Sigmoid colon (tissue), 4 donors: ENCODE data around the gene ACMSD.

Experiments
- CTCF ChIP-seq, 4 experiments: fragments of 450-650 bp in 3 of 4; fragments of 200-600 bp in 1 of 4; IDR thresholded peaks; one replicate each; pipeline ENCODE4 v1.5.1; 2016 to 2019; ENCODE audit warnings: antibody characterized with exemption in 4 of 4, mild to moderate bottlenecking in 3 of 4, moderate library complexity in 2 of 4
- EP300 ChIP-seq, 4 donors: sonication (generic); formaldehyde crosslinking; IDR thresholded peaks; one replicate each; pipeline ENCODE4 v1.6.1; 2017; ENCODE audit warnings: antibody characterized with exemption in 4 of 4
- POLR2A ChIP-seq, 2 donors: fragments of 450-650 bp; IDR thresholded peaks; one replicate each; pipeline ENCODE4 v1.6.1; 2016; ENCODE audit warnings: antibody characterized with exemption in 2 of 2, mild to moderate bottlenecking in 2 of 2, moderate library complexity in 2 of 2
- POLR2AphosphoS5 ChIP-seq, 4 donors: sonication (generic); formaldehyde crosslinking; IDR thresholded peaks; one replicate each; pipeline ENCODE4 v1.6.1; 2017; ENCODE audit warnings: antibody characterized with exemption in 4 of 4

GRCh38 chr2:134855709-134856108, 17.3 kb downstream of the ACMSD start:
- TF ChIP-seq CTCF (IDR thresholded peaks at IDR 0.05) = no peak
- no peak for TF ChIP-seq POLR2A (IDR thresholded peaks at IDR 0.05)
- no peak for TF ChIP-seq POLR2AphosphoS5 (IDR thresholded peaks at IDR 0.05)
- TF ChIP-seq EP300 (IDR thresholded peaks at IDR 0.05) = no peak
